Breast epithelium (tissue), 4 donors: ENCODE data around the gene FLNC. TPM values are rescaled to one million over a fixed set of nuclear protein-coding genes. Genes with fewer than 3 reads are reported as not detected.

Experiments used
- DNase-seq, 2 donors: peaks; one replicate each; pipeline ENCODE4 v3.0.0-alpha.2; 2019; ENCODE audit warnings: low spot score in 2 of 2
- H3K27ac ChIP-seq, 2 donors: fragments of 200-600 bp; sonication (generic) in 1 of 2; one replicate each; pipeline ENCODE4 v1.5.1; 2016 to 2019; ENCODE audit warnings: mild to moderate bottlenecking in 1 of 2
- H3K27me3 ChIP-seq, 2 donors: fragments of 200-600 bp; sonication (generic) in 1 of 2; one replicate each; pipeline versions ENCODE4 v1.5.1 to v1.6.0; 2017 to 2019; ENCODE audit warnings: control low read depth in 1 of 2, mild to moderate bottlenecking in 1 of 2
- H3K36me3 ChIP-seq: fragments of 200-600 bp; one replicate; pipeline ENCODE4 v1.5.1; 2019
- H3K4me1 ChIP-seq, 2 donors: fragments of 200-600 bp; sonication (generic); one replicate each; pipeline ENCODE4 v1.5.1; 2016 to 2019; ENCODE audit warnings: control low read depth in 1 of 2
- H3K4me3 ChIP-seq, 3 donors: fragments of 200-600 bp; sonication (generic); 1 replicate in 2 of 3; 2 replicates in 1 of 3; pipeline ENCODE4 v1.5.1; 2016 to 2019; ENCODE audit warnings: mild to moderate bottlenecking in 3 of 3, moderate library complexity in 2 of 3
- H3K9me3 ChIP-seq, 2 donors: fragments of 200-600 bp; sonication (generic) in 1 of 2; one replicate each; pipeline ENCODE4 v1.5.1; 2016 to 2019; ENCODE audit warnings: control low read depth in 1 of 2
- CTCF ChIP-seq, 3 donors: fragments of 450-650 bp; IDR thresholded peaks; one replicate each; pipeline ENCODE4 v1.5.1; 2016 to 2017; ENCODE audit warnings: antibody characterized with exemption in 3 of 3, mild to moderate bottlenecking in 3 of 3, moderate library complexity in 3 of 3
- POLR2A ChIP-seq: fragments of 450-650 bp; IDR thresholded peaks from one replicate; pipeline ENCODE4 v1.6.1; 2016; ENCODE audit warnings: antibody characterized with exemption, mild to moderate bottlenecking, moderate library complexity
- POLR2AphosphoS5 ChIP-seq, 3 donors: sonication (generic); formaldehyde crosslinking; IDR thresholded peaks; one replicate each; pipeline ENCODE4 v1.6.1; 2017; ENCODE audit warnings: antibody characterized with exemption in 3 of 3
- intact Hi-C: fragments of 100-400 bp; cut with DNase I; formaldehyde crosslinking; loops from one replicate; pipeline ENCODE4 v1.15.1; 2023; ENCODE audit warnings: low total_unique reads
- total RNA-seq, 3 donors: library from RNA; depleted of rRNA; stranded (reverse); fragments of >200 nt; gene quantifications; one replicate each; pipeline ENCODE4 v1.1.0, GENCODE V29; 2016

The FLNC gene
- total RNA-seq, 3 donors from 2014 or later = 5.1 to 7.5 (median 6.0) TPM

DNA sequence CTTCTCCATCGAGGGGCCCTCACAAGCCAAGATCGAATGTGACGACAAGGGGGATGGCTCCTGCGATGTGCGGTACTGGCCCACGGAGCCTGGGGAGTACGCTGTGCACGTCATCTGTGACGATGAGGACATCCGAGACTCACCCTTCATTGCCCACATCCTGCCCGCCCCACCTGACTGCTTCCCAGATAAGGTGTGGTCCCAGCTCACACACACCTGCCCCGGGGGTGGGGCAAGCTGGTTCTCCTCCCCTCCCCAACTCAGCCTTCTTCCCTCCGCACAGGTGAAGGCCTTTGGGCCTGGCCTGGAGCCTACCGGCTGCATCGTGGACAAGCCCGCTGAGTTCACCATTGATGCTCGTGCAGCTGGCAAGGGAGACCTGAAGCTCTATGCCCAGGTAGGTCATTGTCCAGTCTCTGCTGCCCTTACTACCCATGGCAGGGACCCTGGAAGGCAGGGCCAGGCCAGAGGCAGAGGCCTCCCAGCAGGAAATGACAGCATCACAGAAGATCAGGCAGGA lies 11.0 kb downstream of the FLNC start:
- no peak overlapping the region for H3K27ac ChIP-seq
- no peak overlapping the region for H3K4me3 ChIP-seq
- no peak for DNase-seq
- no peak for TF ChIP-seq POLR2AphosphoS5 (IDR thresholded peaks at IDR 0.05)
- no peak for TF ChIP-seq POLR2A
- no peak for TF ChIP-seq CTCF (IDR thresholded peaks at IDR 0.05)
- no peaks in the 10 kb centered on the region for H3K27me3 ChIP-seq
- intact Hi-C loops = no loop called here
- H3K4me1 ChIP-seq = no peaks in the 10 kb centered on the region
- no peaks in the 10 kb centered on the region for H3K9me3 ChIP-seq
- H3K36me3 ChIP-seq = no peaks in the 10 kb centered on the region

GRCh38 chr7:128841921-128842673 lies 11.9 kb downstream of the FLNC start:
- H3K36me3 ChIP-seq = no peaks in the 10 kb centered on the region
- no peaks in the 10 kb centered on the region for H3K4me1 ChIP-seq
- no peaks in the 10 kb centered on the region for H3K27me3 ChIP-seq
- no peaks in the 10 kb centered on the region for H3K9me3 ChIP-seq
- intact Hi-C loops = no loop called here
- DNase-seq = no peak
- no peak overlapping the region for H3K27ac ChIP-seq
- TF ChIP-seq POLR2AphosphoS5 (IDR thresholded peaks at IDR 0.05) = no peak
- TF ChIP-seq CTCF (IDR thresholded peaks at IDR 0.05) = peak in 1 of 3 donors; percentile 23
- H3K4me3 ChIP-seq = no peak overlapping the region

DNA sequence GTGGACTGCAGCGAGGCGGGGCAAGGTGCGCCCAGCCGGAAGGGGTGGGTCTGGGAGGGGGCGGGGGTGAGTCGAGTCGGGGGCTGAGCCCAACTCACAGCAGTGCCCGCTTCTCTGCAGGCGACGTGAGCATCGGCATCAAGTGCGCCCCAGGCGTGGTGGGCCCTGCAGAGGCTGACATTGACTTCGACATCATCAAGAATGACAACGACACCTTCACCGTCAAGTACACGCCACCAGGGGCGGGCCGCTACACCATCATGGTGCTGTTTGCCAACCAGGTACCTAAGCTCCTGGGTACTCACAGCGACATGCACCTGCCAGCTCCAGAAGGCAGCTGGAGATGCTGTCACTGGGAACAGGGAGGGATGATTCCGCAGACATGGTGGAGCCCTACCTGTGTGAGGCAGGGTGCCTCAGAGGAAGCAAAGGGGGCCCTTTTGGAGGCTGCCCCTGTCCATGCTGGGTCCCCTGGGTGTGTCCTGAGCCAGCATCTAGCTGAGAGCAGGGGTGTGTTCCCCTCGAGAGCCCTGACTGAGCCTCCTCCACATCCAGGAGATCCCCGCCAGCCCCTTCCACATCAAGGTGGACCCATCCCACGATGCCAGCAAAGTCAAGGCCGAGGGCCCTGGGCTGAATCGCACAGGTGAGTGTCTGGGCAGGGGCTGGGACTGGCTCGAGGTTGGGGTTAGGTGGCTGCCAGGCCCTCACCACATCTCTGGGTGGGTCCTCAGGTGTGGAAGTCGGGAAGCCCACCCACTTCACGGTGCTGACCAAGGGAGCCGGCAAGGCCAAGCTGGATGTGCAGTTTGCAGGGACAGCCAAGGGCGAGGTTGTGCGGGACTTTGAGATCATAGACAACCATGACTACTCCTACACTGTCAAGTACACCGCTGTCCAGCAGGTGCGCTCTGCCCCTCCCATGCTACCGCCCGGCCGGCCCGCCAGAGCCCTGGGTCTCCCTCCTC lies 12.8 kb downstream of the FLNC start:
- no peak overlapping the region for H3K27ac ChIP-seq
- TF ChIP-seq POLR2AphosphoS5 (IDR thresholded peaks at IDR 0.05) = no peak
- H3K36me3 ChIP-seq = no peaks in the 10 kb centered on the region
- no peak overlapping the region for H3K4me3 ChIP-seq
- no peaks in the 10 kb centered on the region for H3K9me3 ChIP-seq
- no peaks in the 10 kb centered on the region for H3K4me1 ChIP-seq
- no peaks in the 10 kb centered on the region for H3K27me3 ChIP-seq
- intact Hi-C loops = no loop called here
- DNase-seq = no peak

- TF ChIP-seq POLR2A = no peak
- TF ChIP-seq POLR2AphosphoS5 (IDR thresholded peaks at IDR 0.05) = no peak
- no peak for TF ChIP-seq CTCF (IDR thresholded peaks at IDR 0.05)
- Histone ChIP-seq H3K9me3 (no peaks in the 10 kb centered on the region), H3K4me1 (no peaks in the 10 kb centered on the region), H3K27ac (no peak overlapping the region), H3K27me3 (no peaks in the 10 kb centered on the region), H3K36me3 (no peaks in the 10 kb centered on the region), H3K4me3 (no peak overlapping the region)
- intact Hi-C loops = no loop called here
- DNase-seq = no peak
These were observed 13.9 kb downstream of the FLNC start for GRCh38 chr7:128843938-128844621.

DNA sequence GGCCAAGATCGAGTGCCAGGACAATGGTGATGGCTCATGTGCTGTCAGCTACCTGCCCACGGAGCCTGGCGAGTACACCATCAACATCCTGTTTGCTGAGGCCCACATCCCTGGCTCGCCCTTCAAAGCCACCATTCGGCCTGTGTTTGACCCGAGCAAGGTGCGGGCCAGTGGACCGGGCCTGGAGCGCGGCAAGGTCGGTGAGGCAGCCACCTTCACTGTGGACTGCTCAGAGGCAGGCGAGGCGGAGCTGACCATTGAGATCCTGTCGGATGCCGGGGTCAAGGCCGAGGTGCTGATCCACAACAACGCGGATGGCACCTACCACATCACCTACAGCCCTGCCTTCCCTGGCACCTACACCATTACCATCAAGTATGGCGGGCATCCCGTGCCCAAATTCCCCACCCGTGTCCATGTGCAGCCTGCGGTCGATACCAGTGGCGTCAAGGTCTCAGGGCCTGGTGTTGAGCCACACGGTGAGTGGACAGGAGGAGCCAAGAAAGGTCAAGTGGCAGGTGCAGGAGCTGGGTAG lies 14.6 kb downstream of the FLNC start:
- H3K27ac ChIP-seq = no peak overlapping the region
- H3K9me3 ChIP-seq = no peaks in the 10 kb centered on the region
- H3K27me3 ChIP-seq = no peaks in the 10 kb centered on the region
- no peak overlapping the region for H3K4me3 ChIP-seq
- no peak for TF ChIP-seq CTCF (IDR thresholded peaks at IDR 0.05)
- TF ChIP-seq POLR2AphosphoS5 (IDR thresholded peaks at IDR 0.05) = no peak
- TF ChIP-seq POLR2A = no peak
- H3K4me1 ChIP-seq = no peaks in the 10 kb centered on the region
- H3K36me3 ChIP-seq = no peaks in the 10 kb centered on the region
- intact Hi-C loops = no loop called here
- no peak for DNase-seq
